ENCODE measurements around the gene SHKBP1.

GRCh38 chr19:40576151-40576584 is 505 bp upstream of the SHKBP1 start:
- TF ChIP-seq POLR2A (IDR thresholded peaks at IDR 0.05) = no peak
- TF ChIP-seq, protein P1, sequence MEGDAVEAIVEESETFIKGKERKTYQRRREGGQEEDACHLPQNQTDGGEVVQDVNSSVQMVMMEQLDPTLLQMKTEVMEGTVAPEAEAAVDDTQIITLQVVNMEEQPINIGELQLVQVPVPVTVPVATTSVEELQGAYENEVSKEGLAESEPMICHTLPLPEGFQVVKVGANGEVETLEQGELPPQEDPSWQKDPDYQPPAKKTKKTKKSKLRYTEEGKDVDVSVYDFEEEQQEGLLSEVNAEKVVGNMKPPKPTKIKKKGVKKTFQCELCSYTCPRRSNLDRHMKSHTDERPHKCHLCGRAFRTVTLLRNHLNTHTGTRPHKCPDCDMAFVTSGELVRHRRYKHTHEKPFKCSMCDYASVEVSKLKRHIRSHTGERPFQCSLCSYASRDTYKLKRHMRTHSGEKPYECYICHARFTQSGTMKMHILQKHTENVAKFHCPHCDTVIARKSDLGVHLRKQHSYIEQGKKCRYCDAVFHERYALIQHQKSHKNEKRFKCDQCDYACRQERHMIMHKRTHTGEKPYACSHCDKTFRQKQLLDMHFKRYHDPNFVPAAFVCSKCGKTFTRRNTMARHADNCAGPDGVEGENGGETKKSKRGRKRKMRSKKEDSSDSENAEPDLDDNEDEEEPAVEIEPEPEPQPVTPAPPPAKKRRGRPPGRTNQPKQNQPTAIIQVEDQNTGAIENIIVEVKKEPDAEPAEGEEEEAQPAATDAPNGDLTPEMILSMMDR (IDR thresholded peaks at IDR 0.05) = no peak

Measured in testis (tissue), 2 donors.